Thyroid gland (tissue), 4 donors: ENCODE measurements around the gene ZNF479.

Experiments used
- POLR2A ChIP-seq, 2 donors: fragments of 450-650 bp; IDR thresholded peaks; one replicate each; pipeline ENCODE4 v1.6.1; 2017; ENCODE audit warnings: antibody characterized with exemption in 2 of 2, mild to moderate bottlenecking in 2 of 2, moderate library complexity in 1 of 2
- TF ChIP-seq, protein P1 (sequence below), 6 experiments: fragments of 200-600 bp in 3 of 6; fragments of 450-650 bp in 3 of 6; sonication (generic) in 3 of 6; IDR thresholded peaks; one replicate each; pipeline ENCODE4 v1.5.1; 2016 to 2019; ENCODE audit warnings: antibody characterized with exemption in 6 of 6, mild to moderate bottlenecking in 2 of 6, inconsistent platforms in 1 of 6, moderate library complexity in 1 of 6

DNA sequence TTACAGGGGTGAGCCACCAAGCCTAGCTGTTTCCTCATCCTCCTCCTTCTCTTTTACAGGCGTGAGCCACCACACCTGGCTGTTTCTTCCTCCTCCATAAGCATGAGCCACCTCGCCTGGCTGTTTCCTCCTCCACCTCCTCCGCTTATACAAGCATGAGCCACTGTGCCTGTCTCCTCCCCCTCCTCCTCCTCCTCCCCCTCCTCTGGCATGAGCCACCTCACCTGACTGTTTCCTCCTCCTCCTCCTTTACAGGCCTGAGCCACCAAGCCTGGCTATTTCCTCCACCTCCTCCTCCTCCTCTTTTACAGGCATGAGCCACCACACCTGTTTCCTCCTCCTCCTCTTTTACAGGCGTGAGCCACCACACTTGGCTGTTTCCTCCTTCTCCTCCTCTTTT lies 49.8 kb upstream of the ZNF479 start:
- TF ChIP-seq, protein P1, sequence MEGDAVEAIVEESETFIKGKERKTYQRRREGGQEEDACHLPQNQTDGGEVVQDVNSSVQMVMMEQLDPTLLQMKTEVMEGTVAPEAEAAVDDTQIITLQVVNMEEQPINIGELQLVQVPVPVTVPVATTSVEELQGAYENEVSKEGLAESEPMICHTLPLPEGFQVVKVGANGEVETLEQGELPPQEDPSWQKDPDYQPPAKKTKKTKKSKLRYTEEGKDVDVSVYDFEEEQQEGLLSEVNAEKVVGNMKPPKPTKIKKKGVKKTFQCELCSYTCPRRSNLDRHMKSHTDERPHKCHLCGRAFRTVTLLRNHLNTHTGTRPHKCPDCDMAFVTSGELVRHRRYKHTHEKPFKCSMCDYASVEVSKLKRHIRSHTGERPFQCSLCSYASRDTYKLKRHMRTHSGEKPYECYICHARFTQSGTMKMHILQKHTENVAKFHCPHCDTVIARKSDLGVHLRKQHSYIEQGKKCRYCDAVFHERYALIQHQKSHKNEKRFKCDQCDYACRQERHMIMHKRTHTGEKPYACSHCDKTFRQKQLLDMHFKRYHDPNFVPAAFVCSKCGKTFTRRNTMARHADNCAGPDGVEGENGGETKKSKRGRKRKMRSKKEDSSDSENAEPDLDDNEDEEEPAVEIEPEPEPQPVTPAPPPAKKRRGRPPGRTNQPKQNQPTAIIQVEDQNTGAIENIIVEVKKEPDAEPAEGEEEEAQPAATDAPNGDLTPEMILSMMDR (IDR thresholded peaks at IDR 0.05): no peak
- TF ChIP-seq POLR2A (IDR thresholded peaks at IDR 0.05): no peak
